ENCODE results near the gene SPESP1.

DNA sequence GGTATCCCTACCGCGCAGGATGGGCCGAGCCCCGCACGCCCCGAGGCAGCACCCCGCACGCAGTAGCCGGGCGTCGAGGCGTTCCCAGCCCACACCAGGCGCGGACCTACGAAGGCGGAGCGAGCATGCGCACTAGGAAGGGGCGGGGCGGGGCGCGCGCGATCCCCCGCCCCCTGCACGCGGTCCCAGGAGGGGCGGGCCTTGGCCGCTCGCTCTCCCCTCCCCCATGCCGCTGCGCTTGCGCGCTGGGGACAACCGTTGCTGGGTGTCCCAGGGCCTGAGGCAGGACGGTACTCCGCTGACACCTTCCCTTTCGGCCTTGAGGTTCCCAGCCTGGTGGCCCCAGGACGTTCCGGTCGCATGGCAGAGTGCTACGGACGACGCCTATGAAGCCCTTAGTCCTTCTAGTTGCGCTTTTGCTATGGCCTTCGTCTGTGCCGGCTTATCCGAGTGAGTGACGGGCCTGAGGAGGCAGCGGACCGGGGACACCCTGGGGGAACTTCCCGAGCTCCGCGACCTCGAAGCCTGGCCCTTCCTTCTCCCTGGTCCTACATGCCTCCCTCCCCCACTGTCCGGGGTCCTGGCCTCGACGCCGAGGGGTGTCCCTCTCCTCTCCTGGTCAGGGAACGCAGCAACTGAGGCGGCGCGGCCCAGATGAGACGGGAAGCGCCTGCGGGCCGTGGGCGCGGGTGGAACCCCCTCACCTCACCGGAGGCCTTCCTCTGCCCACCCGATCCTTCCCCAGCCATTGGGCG, at the start of gene SPESP1:
- no peak for TF ChIP-seq POLR2AphosphoS5 (IDR thresholded peaks at IDR 0.05; ENCODE audit: low read depth, low read length)
- no peak for TF ChIP-seq NRF1 (IDR thresholded peaks at IDR 0.05; ENCODE audit: low read depth, low read length)
- TF ChIP-seq TAF1 (IDR thresholded peaks at IDR 0.05; ENCODE audit: borderline replicate concordance, low read depth, low read length): no peak
- no peak for TF ChIP-seq ZBTB33 (IDR thresholded peaks at IDR 0.05; ENCODE audit: borderline replicate concordance, low read depth)
- no peak for TF ChIP-seq GATA2 (CRISPR knock-in tag; IDR thresholded peaks at IDR 0.05)
- TF ChIP-seq SMC3 (IDR thresholded peaks at IDR 0.05; ENCODE audit: low read depth, low read length): no peak
- TF ChIP-seq, protein P1, sequence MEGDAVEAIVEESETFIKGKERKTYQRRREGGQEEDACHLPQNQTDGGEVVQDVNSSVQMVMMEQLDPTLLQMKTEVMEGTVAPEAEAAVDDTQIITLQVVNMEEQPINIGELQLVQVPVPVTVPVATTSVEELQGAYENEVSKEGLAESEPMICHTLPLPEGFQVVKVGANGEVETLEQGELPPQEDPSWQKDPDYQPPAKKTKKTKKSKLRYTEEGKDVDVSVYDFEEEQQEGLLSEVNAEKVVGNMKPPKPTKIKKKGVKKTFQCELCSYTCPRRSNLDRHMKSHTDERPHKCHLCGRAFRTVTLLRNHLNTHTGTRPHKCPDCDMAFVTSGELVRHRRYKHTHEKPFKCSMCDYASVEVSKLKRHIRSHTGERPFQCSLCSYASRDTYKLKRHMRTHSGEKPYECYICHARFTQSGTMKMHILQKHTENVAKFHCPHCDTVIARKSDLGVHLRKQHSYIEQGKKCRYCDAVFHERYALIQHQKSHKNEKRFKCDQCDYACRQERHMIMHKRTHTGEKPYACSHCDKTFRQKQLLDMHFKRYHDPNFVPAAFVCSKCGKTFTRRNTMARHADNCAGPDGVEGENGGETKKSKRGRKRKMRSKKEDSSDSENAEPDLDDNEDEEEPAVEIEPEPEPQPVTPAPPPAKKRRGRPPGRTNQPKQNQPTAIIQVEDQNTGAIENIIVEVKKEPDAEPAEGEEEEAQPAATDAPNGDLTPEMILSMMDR (IDR thresholded peaks at IDR 0.05): no peak
- no peak for TF ChIP-seq RCOR1 (IDR thresholded peaks at IDR 0.05; ENCODE audit: low read length)
- TF ChIP-seq EZH2phosphoT487 (IDR thresholded peaks at IDR 0.05; ENCODE audit: borderline replicate concordance, low read depth): no peak
- TF ChIP-seq, protein P2, sequence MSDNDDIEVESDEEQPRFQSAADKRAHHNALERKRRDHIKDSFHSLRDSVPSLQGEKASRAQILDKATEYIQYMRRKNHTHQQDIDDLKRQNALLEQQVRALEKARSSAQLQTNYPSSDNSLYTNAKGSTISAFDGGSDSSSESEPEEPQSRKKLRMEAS (IDR thresholded peaks at IDR 0.05; ENCODE audit: low read depth): no peak
- TF ChIP-seq RAD21 (IDR thresholded peaks at IDR 0.05; ENCODE audit: low read length): no peak
- TF ChIP-seq, protein P3, sequence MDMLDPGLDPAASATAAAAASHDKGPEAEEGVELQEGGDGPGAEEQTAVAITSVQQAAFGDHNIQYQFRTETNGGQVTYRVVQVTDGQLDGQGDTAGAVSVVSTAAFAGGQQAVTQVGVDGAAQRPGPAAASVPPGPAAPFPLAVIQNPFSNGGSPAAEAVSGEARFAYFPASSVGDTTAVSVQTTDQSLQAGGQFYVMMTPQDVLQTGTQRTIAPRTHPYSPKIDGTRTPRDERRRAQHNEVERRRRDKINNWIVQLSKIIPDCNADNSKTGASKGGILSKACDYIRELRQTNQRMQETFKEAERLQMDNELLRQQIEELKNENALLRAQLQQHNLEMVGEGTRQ (IDR thresholded peaks at IDR 0.05; ENCODE audit: borderline replicate concordance, low read depth, low read length): no peak
- no peak for TF ChIP-seq NFIC (IDR thresholded peaks at IDR 0.05; ENCODE audit: borderline replicate concordance)
